ENCODE data around the gene ZNF775. TPM values are rescaled to one million over a fixed set of nuclear protein-coding genes. Genes with fewer than 3 reads are reported as not detected.

ZNF775 gene
- total RNA-seq, 1 donor: 0.94 TPM

DNA sequence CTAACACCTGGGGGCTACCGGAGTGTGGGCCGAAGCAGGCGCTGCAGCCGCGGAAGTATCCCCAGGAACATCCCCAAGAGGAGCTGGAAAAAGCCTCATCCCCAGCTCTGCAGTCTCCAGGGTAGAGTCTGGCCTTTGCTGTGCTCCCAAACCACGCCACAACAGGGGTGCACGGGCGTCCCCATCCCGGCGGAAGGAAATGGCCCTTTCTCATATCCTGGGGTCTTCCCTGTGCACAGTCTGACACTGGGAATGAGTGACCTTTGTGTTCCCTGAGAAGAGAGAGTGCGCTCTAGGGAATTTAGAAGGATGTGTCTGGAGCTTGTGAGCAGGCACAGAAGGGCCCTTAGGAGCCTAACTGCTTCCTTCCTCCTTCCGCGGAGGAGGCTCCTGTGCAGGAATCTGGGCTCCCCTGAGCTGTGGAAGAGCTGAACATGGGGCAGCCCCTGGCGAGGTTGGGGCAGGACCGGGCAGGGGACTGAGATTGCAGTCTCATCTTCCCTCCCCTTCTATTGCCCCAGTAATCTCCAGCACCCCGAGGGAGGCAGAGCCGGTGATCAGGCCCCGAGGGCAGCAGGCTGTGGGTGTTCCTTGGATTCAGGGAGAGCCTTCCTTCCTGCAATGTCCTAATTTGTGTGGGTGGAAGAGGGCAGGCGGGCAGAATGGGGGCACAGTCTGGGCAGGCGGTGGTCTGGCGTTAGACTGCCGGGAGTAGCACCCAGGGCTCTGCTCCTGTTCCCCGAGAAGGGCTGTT, 9.2 kb upstream of the ZNF775 start:
- Histone ChIP-seq H3K4me3 (ENCODE audit: low read length) (peak overlapping the region; percentile 89), H3K9me3 (ENCODE audit: low read depth, low read length) (no peaks in the 10 kb centered on the region), H3K27me3 (ENCODE audit: insufficient read depth, low read length) (no peaks in the 10 kb centered on the region), H3K4me1 (ENCODE audit: insufficient read depth, low read length) (peaks cover 53% of the 10 kb centered on the region)

DNA sequence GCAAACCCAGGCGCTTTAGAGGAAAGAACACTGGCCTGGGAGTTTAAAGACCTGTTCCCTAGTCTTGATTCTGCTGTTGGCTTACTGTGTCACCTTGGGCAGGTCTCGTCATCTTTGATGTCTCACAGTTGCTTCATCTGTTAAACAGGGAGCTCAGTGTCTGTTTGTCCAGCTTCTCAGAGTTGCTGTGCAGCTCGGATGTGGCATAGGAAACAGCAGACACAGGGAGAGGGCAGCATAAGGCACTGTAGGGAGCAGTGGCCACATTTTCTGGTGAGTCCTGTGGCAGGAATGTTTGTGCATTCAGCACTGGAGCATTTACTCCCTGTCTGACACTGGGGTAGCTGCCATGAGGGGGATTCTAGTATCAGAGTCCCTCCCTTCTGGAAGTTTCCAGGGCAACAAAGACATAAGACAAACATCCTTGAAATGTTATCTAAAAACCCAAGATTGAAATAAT, 8.5 kb upstream of the ZNF775 start:
- no peaks in the 10 kb centered on the region for H3K27me3 ChIP-seq (ENCODE audit: insufficient read depth, low read length)
- peaks cover 46% of the 10 kb centered on the region for H3K4me1 ChIP-seq (ENCODE audit: insufficient read depth, low read length)
- no peak overlapping the region for H3K4me3 ChIP-seq (ENCODE audit: low read length)
- H3K9me3 ChIP-seq (ENCODE audit: low read depth, low read length): no peaks in the 10 kb centered on the region

DNA sequence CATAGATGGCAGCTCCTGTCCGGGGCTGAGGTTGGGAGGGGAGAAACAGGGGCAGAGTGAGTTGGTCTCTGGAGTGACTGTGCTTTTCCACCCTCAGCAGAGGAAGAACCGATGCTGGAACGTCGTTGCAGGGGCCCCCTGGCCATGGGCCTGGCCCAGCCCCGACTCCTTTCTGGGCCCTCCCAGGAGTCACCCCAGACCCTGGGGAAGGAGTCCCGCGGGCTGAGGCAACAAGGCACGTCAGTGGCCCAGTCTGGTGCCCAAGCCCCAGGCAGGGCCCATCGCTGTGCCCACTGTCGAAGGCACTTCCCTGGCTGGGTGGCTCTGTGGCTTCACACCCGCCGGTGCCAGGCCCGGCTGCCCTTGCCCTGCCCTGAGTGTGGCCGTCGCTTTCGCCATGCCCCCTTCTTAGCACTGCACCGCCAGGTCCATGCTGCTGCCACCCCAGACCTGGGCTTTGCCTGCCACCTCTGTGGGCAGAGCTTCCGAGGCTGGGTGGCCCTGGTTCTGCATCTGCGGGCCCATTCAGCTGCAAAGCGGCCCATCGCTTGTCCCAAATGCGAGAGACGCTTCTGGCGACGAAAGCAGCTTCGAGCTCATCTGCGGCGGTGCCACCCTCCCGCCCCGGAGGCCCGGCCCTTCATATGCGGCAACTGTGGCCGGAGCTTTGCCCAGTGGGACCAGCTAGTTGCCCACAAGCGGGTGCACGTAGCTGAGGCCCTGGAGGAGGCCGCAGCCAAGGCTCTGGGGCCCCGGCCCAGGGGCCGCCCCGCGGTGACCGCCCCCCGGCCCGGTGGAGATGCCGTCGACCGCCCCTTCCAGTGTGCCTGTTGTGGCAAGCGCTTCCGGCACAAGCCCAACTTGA, 7.8 kb upstream of the ZNF775 start:
- Histone ChIP-seq H3K4me1 (ENCODE audit: insufficient read depth, low read length) (peaks cover 41% of the 10 kb centered on the region), H3K4me3 (ENCODE audit: low read length) (no peak overlapping the region)

DNA sequence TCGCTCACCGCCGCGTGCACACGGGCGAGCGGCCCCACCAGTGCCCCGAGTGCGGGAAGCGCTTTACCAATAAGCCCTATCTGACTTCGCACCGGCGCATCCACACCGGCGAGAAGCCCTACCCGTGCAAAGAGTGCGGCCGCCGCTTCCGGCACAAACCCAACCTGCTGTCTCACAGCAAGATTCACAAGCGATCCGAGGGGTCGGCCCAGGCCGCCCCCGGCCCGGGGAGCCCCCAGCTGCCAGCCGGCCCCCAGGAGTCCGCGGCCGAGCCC, 7.2 kb upstream of the ZNF775 start:
- Histone ChIP-seq H3K4me1 (ENCODE audit: insufficient read depth, low read length) (peaks cover 39% of the 10 kb centered on the region), H3K27me3 (ENCODE audit: insufficient read depth, low read length) (no peaks in the 10 kb centered on the region), H3K9me3 (ENCODE audit: low read depth, low read length) (no peaks in the 10 kb centered on the region), H3K4me3 (ENCODE audit: low read length) (no peak overlapping the region)

More for the DNA sequence above, 7.8 kb upstream of the ZNF775 start:
- Histone ChIP-seq H3K27me3 (ENCODE audit: insufficient read depth, low read length) (no peaks in the 10 kb centered on the region), H3K9me3 (ENCODE audit: low read depth, low read length) (no peaks in the 10 kb centered on the region)

DNA sequence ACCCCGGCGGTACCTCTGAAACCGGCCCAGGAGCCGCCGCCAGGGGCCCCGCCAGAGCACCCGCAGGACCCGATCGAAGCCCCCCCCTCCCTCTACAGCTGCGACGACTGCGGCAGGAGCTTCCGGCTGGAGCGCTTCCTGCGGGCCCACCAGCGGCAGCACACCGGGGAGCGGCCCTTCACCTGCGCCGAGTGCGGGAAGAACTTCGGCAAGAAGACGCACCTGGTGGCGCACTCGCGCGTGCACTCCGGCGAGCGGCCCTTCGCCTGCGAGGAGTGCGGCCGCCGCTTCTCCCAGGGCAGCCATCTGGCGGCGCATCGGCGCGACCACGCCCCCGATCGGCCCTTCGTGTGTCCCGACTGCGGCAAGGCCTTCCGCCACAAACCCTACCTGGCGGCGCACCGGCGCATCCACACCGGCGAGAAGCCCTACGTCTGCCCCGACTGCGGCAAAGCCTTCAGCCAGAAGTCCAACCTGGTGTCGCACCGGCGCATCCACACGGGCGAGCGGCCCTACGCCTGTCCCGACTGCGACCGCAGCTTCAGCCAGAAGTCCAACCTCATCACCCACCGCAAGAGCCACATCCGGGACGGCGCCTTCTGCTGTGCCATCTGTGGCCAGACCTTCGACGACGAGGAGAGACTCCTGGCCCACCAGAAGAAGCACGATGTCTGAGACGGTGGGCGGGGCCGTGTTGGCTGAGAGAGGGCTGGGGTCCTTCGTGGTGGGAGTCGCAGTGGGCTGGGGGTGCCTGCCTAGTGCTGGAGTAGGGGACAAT, 6.7 kb upstream of the ZNF775 start:
- H3K27me3 ChIP-seq (ENCODE audit: insufficient read depth, low read length): no peaks in the 10 kb centered on the region
- no peaks in the 10 kb centered on the region for H3K9me3 ChIP-seq (ENCODE audit: low read depth, low read length)
- peaks cover 41% of the 10 kb centered on the region for H3K4me1 ChIP-seq (ENCODE audit: insufficient read depth, low read length)
- no peak overlapping the region for H3K4me3 ChIP-seq (ENCODE audit: low read length)

GRCh38 chr7:150373049-150373801, 5.9 kb upstream of the ZNF775 start:
- H3K4me3 ChIP-seq (ENCODE audit: low read length): no peak overlapping the region
- no peaks in the 10 kb centered on the region for H3K27me3 ChIP-seq (ENCODE audit: insufficient read depth, low read length)
- no peaks in the 10 kb centered on the region for H3K9me3 ChIP-seq (ENCODE audit: low read depth, low read length)
- peaks cover 41% of the 10 kb centered on the region for H3K4me1 ChIP-seq (ENCODE audit: insufficient read depth, low read length)

- H3K4me3 ChIP-seq (ENCODE audit: low read length): no peak overlapping the region
- H3K27me3 ChIP-seq (ENCODE audit: insufficient read depth, low read length): no peaks in the 10 kb centered on the region
- peaks cover 43% of the 10 kb centered on the region for H3K4me1 ChIP-seq (ENCODE audit: insufficient read depth, low read length)
- no peaks in the 10 kb centered on the region for H3K9me3 ChIP-seq (ENCODE audit: low read depth, low read length)
These were observed 5.1 kb upstream of the ZNF775 start for GRCh38 chr7:150374026-150374425.

DNA sequence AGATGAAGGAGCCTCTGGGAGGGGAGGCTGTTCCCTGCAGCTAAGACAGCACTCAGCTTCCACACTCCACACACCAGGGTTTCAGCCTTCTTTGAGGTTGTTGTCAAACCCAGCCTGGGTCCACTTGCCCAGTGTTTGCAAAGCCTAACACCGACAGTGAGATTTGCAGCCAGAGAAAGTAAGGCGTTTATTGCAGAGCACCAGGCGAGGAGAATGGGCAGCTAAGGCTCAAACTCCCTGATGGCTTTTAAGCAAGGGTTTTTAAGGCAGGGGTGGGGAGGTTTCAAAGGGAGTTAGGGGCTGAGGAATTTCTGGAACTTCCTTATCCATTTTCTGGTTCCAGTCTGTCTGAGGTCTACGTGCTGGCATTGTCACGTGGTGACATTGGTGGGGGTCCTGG, 4.7 kb upstream of the ZNF775 start:
- peaks cover 38% of the 10 kb centered on the region for H3K4me1 ChIP-seq (ENCODE audit: insufficient read depth, low read length)
- H3K9me3 ChIP-seq (ENCODE audit: low read depth, low read length): no peaks in the 10 kb centered on the region
- H3K4me3 ChIP-seq (ENCODE audit: low read length): no peak overlapping the region
- H3K27me3 ChIP-seq (ENCODE audit: insufficient read depth, low read length): no peaks in the 10 kb centered on the region

DNA sequence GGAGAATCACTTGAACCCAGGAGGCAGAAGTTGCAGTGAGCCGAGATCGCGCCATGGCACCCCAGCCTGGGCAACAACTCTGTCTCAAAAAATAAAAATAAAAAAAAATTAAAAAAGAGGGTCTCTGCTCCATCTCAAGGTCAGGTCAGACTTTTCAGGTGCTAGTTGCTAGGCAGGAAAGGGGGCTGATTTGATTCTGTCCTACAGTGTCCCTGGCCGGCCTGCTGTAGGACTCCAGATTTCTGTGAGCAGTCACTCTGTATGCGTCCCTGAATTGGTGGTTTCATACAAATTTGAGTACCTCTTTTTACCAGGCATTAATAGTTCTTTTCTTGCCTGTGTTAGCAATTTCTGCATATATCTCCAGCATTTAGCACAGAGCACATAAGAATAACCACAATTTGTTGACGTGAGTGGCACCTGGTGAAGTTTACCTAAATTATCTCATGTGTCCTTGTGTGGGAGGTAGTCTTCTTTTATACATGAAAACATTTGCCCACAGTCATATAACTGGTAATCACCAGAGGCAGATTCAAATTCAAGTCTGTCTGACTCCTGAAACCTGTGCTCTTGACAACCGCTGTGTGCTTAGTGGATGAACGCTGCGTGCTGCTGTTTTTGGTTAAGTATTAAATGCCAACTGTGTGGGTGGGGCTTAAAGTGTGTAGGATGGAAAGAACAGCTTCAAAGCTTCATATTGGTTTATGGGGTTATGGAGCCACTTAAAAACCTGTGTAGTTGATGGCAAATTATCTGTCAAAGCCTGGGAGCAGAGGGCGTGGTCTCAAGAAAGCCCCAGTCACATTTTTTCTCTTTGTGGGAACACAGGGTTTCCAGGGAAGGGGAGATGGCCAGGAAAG, 3.2 kb upstream of the ZNF775 start:
- Histone ChIP-seq H3K4me1 (ENCODE audit: insufficient read depth, low read length) (peaks cover 37% of the 10 kb centered on the region), H3K27me3 (ENCODE audit: insufficient read depth, low read length) (no peaks in the 10 kb centered on the region), H3K4me3 (ENCODE audit: low read length) (no peak overlapping the region), H3K9me3 (ENCODE audit: low read depth, low read length) (no peaks in the 10 kb centered on the region)

- no peak overlapping the region for H3K4me3 ChIP-seq (ENCODE audit: low read length)
- H3K9me3 ChIP-seq (ENCODE audit: low read depth, low read length): no peaks in the 10 kb centered on the region
- no peaks in the 10 kb centered on the region for H3K27me3 ChIP-seq (ENCODE audit: insufficient read depth, low read length)
- H3K4me1 ChIP-seq (ENCODE audit: insufficient read depth, low read length): peaks cover 37% of the 10 kb centered on the region
These were observed 2.6 kb upstream of the ZNF775 start for GRCh38 chr7:150376560-150376959.

GRCh38 chr7:150377196-150377595, 1.9 kb upstream of the ZNF775 start:
- Histone ChIP-seq H3K27me3 (ENCODE audit: insufficient read depth, low read length) (no peaks in the 10 kb centered on the region), H3K9me3 (ENCODE audit: low read depth, low read length) (no peaks in the 10 kb centered on the region), H3K4me3 (ENCODE audit: low read length) (no peak overlapping the region), H3K4me1 (ENCODE audit: insufficient read depth, low read length) (peaks cover 37% of the 10 kb centered on the region)

GRCh38 chr7:150377635-150378034, 1.5 kb upstream of the ZNF775 start:
- H3K4me3 ChIP-seq (ENCODE audit: low read length): no peak overlapping the region
- no peaks in the 10 kb centered on the region for H3K9me3 ChIP-seq (ENCODE audit: low read depth, low read length)
- H3K4me1 ChIP-seq (ENCODE audit: insufficient read depth, low read length): peaks cover 37% of the 10 kb centered on the region
- no peaks in the 10 kb centered on the region for H3K27me3 ChIP-seq (ENCODE audit: insufficient read depth, low read length)

DNA sequence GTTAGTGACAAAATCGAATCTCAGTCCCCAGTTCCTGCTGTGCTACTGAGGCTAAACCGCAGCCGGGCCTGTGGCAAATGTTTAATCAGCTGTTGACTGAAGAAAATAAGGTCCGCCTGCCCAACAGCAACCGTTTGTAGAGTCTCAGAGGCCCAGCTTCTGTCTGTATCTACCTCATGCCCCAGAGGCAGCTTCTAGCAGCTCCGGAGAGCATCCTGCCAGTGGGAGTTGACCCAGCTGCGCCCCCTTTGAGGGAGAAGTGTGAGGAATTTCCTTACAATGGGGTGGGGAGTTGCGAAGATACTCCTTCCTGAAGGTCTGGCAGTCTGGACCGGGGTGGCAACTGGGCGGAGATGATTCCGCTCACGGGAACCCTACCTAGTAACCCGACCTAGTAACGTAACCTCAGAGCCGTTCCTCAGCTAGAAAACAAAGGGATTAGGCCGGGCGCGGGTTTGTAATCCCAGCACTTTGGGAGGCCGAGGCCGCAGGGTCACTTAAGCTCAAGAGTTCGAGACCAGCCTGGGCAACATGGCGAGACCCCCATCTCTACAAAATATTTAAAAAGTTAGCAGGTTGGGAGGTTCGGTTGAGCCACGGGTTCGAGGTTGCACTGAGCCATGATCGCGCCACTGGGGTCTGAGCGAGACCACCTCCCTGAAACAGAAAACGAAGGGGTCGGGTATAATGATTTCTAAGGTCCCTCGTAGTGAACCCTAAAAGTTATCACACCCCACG, 846 bp upstream of the ZNF775 start:
- peaks cover 37% of the 10 kb centered on the region for H3K4me1 ChIP-seq (ENCODE audit: insufficient read depth, low read length)
- H3K9me3 ChIP-seq (ENCODE audit: low read depth, low read length): no peaks in the 10 kb centered on the region
- H3K27me3 ChIP-seq (ENCODE audit: insufficient read depth, low read length): no peaks in the 10 kb centered on the region
- peak overlapping the region; percentile 78 for H3K4me3 ChIP-seq (ENCODE audit: low read length)
